Heart left ventricle (tissue), 13 donors: ENCODE measurements around the gene MARK3.

ENCODE experiments used
- POLR2A ChIP-seq, 2 donors: fragments of 450-650 bp; IDR thresholded peaks; one replicate each; pipeline ENCODE4 v1.6.1; 2017; ENCODE audit warnings: antibody characterized with exemption in 2 of 2, mild to moderate bottlenecking in 2 of 2, moderate library complexity in 2 of 2
- TF ChIP-seq, protein P1 (sequence below), 12 donors: fragments of 200-600 bp; sonication (generic) in 4 of 12; IDR thresholded peaks; one replicate each; pipeline versions ENCODE4 v1.5.0 to v1.8.0; 2018 to 2022; ENCODE audit warnings: antibody characterized with exemption in 12 of 12, mild to moderate bottlenecking in 5 of 12
- donor health status: ischemic (EF 13 %, LVEDD 7.1; RV severe dilation, severe dysfunction).
- donor health status: DM: no; HTN: yes; CAD: no.
- donor health status: DM: no; HTN: no; CAD: no.
- donor health status: ischemic (EF 25% LVEDD 6.9; RV normal size, moderate dysfunction).
- donor health status: ischemic (EF 25% LVEDD 5.7; RV mildly dilated, moderate dysfunction).
- donor health status: ischemic (EF 35%, LVEDD 5.7; RV mildly dilated, moderate dysfunction).
- donor health status: nonischemic (EF 11% LVEDD 7.7; RV severe dilation, severe dysfunction).
- donor health status: DM: yes; HTN: yes; CAD: no.
- donor health status: PGD.
- donor health status: ischemic (EF 29% LVEDD 5.4; RV normal size, mild dysfunction).
- donor health status: nonischemic (EF 23%, LVEDD 6.1; RV moderate dilation, normal function).

DNA sequence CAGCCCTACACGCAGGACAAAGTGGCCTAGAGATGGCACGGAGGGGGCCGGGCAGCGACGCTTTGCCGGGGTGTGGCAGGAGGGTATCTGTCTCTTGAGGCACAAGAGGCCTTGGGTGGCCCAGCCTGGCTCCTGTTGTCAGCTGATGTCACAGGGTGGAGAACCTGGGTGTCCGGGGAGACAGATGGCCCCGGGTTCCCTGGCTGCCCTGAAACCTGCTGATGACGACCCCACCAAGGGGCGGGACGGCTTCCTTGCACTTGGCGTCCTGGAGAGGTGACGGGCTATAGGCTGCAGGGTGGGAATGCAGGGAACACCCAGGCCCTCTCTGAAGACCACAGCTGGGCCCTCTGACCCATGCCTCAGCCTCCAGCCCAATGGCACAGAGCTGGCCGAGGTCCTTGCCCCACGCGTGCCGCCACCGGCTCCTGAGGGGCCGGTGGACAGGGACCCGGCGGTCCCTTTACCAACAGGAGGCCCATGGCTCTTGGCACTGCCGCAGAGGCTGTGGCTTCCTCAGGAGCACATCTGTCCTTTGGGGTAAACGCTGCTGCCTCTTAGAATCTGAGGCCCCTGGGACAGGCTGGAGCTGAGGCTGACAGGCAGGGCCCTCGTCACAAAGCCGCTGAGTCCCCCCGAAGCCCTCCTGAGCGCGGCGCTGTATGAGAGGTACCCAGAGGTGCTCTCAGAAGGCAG lies 160.2 kb downstream of the MARK3 start:
- TF ChIP-seq, protein P1, sequence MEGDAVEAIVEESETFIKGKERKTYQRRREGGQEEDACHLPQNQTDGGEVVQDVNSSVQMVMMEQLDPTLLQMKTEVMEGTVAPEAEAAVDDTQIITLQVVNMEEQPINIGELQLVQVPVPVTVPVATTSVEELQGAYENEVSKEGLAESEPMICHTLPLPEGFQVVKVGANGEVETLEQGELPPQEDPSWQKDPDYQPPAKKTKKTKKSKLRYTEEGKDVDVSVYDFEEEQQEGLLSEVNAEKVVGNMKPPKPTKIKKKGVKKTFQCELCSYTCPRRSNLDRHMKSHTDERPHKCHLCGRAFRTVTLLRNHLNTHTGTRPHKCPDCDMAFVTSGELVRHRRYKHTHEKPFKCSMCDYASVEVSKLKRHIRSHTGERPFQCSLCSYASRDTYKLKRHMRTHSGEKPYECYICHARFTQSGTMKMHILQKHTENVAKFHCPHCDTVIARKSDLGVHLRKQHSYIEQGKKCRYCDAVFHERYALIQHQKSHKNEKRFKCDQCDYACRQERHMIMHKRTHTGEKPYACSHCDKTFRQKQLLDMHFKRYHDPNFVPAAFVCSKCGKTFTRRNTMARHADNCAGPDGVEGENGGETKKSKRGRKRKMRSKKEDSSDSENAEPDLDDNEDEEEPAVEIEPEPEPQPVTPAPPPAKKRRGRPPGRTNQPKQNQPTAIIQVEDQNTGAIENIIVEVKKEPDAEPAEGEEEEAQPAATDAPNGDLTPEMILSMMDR (IDR thresholded peaks at IDR 0.05), result no peak
- TF ChIP-seq POLR2A (IDR thresholded peaks at IDR 0.05), result no peak
